ENCODE results near the gene GFRA4. TPM values are rescaled to one million over a fixed set of nuclear protein-coding genes. Genes with fewer than 3 reads are reported as not detected.

The GFRA4 gene
- total RNA-seq, 1 experiment from 2014 or later = not detected

DNA sequence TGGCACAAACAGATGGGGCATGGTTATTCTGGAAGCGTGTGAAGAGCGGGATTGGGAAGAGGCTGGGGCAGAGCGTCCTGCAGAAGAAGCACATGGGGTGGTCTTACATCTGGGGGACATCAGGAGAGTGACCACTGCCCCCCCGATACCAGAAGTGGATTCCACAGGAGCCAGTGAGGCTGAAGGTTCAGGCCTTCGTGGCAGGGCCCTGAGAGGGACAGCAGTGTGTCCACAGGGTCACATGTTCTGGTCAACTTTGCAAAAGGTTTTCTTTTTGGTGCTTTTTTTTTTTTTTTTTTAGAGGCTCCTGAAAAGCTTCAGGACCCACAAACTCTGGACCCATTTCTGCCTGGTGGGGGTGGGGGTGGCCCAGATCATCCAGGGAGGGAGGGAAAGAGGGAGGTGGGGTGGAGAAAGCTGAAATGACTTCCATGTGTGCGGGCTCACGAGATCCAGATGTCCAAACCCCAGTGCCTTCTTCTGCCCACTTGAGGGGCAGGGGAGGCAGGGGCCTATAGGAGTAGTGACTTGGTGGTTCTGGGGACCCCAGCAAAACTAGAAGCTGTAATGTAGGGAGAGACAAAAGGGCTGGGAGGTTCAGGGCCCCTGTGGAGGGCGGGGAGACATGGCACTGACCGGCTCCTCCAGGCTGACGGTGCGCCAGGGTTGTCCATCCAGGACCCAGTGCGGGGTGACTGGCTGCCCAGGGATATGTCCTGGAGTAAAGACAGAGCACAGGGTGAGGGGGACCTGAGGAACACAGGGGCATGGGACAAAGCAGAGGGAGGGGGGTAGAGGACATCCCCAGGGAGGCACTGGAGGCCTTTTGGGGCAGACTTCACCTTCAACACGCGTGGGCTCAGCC, 15.9 kb upstream of the GFRA4 start:
- DNase-seq (ENCODE audit: low spot score) = no peak
- in situ Hi-C loops (cut with HindIII; ENCODE audit: low sequenced_read_pairs) = no loop called here

- in situ Hi-C loops (cut with HindIII; ENCODE audit: low sequenced_read_pairs) = no loop called here
- DNase-seq (ENCODE audit: low spot score) = no peak
Measured at GRCh38 chr20:3678198-3678597, 15.0 kb upstream of the GFRA4 start.

GRCh38 chr20:3677733-3678132, 14.5 kb upstream of the GFRA4 start:
- in situ Hi-C loops (cut with HindIII; ENCODE audit: low sequenced_read_pairs) = no loop called here
- peak; percentile 10 for DNase-seq (ENCODE audit: low spot score)

GRCh38 chr20:3674995-3675900, 12.0 kb upstream of the GFRA4 start:
- in situ Hi-C loops (cut with HindIII; ENCODE audit: low sequenced_read_pairs) = no loop called here
- DNase-seq (ENCODE audit: low spot score) = no peak

- in situ Hi-C loops (cut with HindIII; ENCODE audit: low sequenced_read_pairs) = no loop called here
- no peak for DNase-seq (ENCODE audit: low spot score)
Measured at GRCh38 chr20:3674447-3674846, 11.2 kb upstream of the GFRA4 start.

GRCh38 chr20:3673221-3674070, 10.2 kb upstream of the GFRA4 start:
- DNase-seq (ENCODE audit: low spot score) = no peak
- in situ Hi-C loops (cut with HindIII; ENCODE audit: low sequenced_read_pairs) = no loop called here

DNA sequence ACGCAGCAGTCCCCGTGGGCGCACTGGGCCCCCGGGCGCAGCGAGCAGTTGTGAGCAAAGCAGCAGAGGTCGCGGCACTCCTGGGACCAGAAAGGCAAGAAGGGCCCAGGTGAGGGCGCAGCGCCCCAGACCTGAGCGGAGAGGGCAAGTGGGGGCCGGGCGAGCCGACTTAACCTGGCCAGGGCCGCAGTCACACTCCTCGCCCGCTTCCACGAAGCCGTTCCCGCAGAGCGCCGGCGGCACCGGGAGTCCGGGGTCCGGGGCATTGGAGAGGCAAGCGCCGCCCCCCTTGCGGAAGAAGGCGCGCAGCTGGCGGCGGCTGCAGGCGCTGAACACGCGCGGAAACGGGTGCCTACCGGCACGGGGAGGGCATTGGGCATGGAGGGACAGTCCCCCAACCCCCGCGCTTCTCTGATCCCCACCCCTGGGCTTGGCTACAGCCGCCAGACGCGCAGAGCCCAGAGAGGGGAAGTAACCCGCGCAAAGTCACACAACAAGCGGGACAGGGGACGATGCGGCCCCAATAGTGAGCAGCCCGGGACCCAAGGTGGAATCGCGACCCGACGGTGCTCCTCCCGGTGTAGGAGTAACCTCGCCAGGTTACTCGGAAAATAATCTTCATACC, 9.5 kb upstream of the GFRA4 start:
- in situ Hi-C loops (cut with HindIII; ENCODE audit: low sequenced_read_pairs) = no loop called here
- no peak for DNase-seq (ENCODE audit: low spot score)

DNA sequence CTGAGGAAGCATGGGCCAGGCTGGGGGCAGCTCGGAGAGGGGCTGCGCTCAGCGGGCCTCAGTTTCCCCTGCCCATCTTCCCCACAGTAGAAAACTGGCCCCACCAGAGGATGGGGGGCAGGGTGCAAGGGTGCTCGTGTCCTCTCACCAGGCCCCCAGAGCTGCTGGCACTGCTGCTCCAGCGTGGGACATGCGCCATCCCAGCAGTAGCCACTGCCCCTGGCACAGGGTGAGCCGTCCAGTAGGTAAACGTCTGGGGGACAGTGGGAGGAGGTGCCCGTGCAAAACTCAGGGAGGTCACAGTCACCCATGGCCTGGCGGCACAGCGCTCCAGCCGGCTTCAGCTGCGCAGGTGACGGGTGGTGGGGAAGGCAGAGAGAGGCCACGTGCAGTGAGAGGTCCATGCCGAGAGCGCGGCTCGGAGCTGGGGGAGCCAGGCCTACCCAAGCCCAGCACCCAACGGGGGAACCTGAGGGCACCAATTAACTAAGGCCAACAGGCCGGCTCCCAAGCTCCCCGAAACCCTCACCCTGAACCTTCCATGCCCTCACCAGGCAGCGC, 8.9 kb upstream of the GFRA4 start:
- in situ Hi-C loops (cut with HindIII; ENCODE audit: low sequenced_read_pairs) = no loop called here
- no peak for DNase-seq (ENCODE audit: low spot score)

DNA sequence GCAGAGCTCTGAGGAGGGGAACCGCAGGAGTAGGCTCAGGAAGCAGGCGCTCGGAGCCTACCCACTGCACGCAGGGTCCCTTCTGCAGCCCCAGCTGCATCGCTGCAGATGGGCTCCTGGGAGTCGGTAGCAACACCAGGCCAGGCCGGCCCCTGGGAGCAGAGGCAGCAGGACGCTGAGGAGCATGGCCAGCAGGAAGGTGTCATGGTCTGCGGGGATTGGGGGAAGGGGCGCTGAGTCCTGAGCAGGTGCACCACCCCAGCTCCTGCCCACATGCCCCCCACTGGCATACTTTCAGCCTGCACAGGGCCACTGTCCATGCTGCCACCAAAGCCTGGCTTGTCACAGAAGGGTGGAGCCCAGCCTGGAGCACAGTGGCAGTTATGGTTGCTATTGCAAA, 7.7 kb upstream of the GFRA4 start:
- DNase-seq (ENCODE audit: low spot score) = no peak
- in situ Hi-C loops (cut with HindIII; ENCODE audit: low sequenced_read_pairs) = no loop called here

- in situ Hi-C loops (cut with HindIII; ENCODE audit: low sequenced_read_pairs) = no loop called here
- DNase-seq (ENCODE audit: low spot score) = no peak
Measured at GRCh38 chr20:3670511-3670910, 7.3 kb upstream of the GFRA4 start.

- in situ Hi-C loops (cut with HindIII; ENCODE audit: low sequenced_read_pairs) = no loop called here
- no peak for DNase-seq (ENCODE audit: low spot score)
Measured at GRCh38 chr20:3669710-3670367, 6.6 kb upstream of the GFRA4 start.

GRCh38 chr20:3667434-3668037, 4.3 kb upstream of the GFRA4 start:
- in situ Hi-C loops (cut with HindIII; ENCODE audit: low sequenced_read_pairs) = no loop called here
- DNase-seq (ENCODE audit: low spot score) = no peak

DNA sequence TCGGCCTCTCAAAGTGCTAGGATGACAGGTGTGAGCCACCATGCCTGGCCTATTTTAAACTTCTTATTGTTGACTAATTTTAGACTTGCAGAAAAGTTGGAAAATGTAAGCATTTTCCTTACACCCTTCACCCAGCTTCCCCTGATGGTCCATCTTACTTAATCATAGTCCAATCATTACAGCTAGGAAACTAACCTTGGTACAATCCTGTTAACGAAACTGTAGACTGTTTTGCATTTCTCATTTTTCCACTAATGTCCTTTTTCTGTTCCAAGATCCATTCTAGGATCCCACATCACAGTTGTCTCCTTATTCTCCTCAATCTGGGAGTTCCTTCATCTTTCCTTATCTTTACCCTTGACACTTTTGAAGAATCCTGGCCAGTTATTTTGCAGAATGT, 659 bp upstream of the GFRA4 start:
- DNase-seq (ENCODE audit: low spot score) = no peak
- in situ Hi-C loops (cut with HindIII; ENCODE audit: low sequenced_read_pairs) = no loop called here

GRCh38 chr20:3661814-3662665, 1.2 kb downstream of the GFRA4 start:
- no peak for DNase-seq (ENCODE audit: low spot score)
- in situ Hi-C loops (cut with HindIII; ENCODE audit: low sequenced_read_pairs) = no loop called here

- DNase-seq (ENCODE audit: low spot score) = no peak
Measured at GRCh38 chr20:3661060-3661813, 2.0 kb downstream of the GFRA4 start.

More at GRCh38 chr20:3661060-3661813, 2.0 kb downstream of the GFRA4 start:
- in situ Hi-C loops (cut with HindIII; ENCODE audit: low sequenced_read_pairs) = no loop called here

All from G401 (cell line).